IMR-90 (cell line): Measurements from ENCODE around the gene MMP23B.
"Not testable (repeated sequence)": the region's sequence is repeated elsewhere in the genome, so short reads cannot be mapped to it uniquely, and the experiment has no call there.

Experiments
- POLR2A ChIP-seq: IDR thresholded peaks from 2 replicates; pipeline ENCODE4 v1.6.1; 2012; ENCODE audit warnings: mild to moderate bottlenecking, low read depth, low read length
- RCOR1 ChIP-seq: IDR thresholded peaks from 2 replicates; pipeline ENCODE4 v1.6.1; 2012; ENCODE audit warnings: mild to moderate bottlenecking, low read length, improper control_type of control experiment; ENCODE audit not compliant: insufficient replicate concordance
- TF ChIP-seq, protein P1 (sequence below): conservative IDR thresholded peaks from 2 replicates; pipeline ENCODE4 v1.5.1; 2012; ENCODE audit warnings: mild to moderate bottlenecking, low read depth, low read length, improper control_type of control experiment

DNA sequence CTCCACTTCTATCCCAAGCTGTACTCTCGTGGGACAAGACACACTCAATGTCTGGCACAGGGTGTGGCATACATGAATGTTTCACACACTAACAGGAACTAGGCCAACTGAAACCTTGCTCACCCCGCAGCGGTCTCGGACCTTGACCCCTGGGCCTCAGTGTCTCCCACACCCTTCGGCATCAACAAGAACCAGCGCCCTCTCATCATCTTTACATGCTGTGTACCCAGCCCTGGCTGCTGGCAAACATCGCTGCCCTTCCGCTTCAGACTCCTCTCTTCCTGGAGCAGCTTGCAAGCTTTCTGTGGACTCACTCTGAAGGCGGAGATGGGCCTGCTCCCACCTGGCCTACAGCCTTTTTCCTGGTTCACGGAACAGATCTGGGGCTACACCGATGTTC is 16.3 kb downstream of the MMP23B start:
- TF ChIP-seq, protein P1, sequence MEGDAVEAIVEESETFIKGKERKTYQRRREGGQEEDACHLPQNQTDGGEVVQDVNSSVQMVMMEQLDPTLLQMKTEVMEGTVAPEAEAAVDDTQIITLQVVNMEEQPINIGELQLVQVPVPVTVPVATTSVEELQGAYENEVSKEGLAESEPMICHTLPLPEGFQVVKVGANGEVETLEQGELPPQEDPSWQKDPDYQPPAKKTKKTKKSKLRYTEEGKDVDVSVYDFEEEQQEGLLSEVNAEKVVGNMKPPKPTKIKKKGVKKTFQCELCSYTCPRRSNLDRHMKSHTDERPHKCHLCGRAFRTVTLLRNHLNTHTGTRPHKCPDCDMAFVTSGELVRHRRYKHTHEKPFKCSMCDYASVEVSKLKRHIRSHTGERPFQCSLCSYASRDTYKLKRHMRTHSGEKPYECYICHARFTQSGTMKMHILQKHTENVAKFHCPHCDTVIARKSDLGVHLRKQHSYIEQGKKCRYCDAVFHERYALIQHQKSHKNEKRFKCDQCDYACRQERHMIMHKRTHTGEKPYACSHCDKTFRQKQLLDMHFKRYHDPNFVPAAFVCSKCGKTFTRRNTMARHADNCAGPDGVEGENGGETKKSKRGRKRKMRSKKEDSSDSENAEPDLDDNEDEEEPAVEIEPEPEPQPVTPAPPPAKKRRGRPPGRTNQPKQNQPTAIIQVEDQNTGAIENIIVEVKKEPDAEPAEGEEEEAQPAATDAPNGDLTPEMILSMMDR = not testable (repeated sequence)
- not testable (repeated sequence) for TF ChIP-seq POLR2A, RCOR1
